DLD1 (cell line): ENCODE data around the gene RBBP8NL.
"Not testable (repeated sequence)": the region's sequence is repeated elsewhere in the genome, so short reads cannot be mapped to it uniquely, and the experiment has no call there.

Experiments used
- in situ Hi-C: cut with HindIII; loops from 2 replicates; pipeline ENCODE4 v1.10.0; 2017; ENCODE audit warnings: low sequenced_read_pairs

RBBP8NL gene

DNA sequence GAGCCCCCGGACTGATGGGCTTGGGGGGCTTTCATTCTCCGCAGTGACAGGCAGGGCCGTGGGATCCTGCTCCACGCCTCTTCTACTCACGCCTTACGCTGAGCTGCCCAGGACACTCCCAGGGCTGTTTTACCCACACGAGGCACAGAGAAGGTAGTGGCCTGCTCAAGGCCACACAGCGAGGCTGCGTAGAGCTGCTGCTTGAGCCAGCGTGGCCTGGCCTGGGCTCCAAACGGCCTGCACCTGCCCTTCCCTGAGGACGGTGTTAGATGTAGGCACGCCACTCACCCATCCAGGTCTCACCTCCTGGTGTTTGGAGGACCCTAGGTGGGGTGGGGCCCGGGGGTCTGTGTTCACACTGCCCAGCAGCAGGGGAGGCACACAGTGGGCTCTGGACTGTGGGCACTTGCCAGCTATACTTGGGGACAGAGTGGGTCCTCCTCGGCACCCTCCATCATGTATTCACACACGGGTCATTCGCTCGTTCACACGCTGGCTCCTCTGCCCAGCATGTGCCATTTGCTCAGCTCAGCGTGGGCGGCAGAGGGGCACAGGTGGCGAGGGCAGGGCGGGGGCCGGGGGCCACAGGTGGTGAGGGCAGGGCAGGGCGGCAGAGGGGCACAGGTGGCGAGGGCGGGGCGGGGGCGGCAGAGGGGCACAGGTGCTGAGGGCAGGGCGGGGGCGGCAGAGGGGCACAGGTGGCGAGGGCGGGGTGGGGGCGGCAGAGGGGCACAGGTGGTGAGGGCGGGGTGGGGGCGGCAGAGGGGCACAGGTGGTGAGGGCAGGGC is 18.4 kb upstream of the RBBP8NL start:
- in situ Hi-C loops = no loop called here

DNA sequence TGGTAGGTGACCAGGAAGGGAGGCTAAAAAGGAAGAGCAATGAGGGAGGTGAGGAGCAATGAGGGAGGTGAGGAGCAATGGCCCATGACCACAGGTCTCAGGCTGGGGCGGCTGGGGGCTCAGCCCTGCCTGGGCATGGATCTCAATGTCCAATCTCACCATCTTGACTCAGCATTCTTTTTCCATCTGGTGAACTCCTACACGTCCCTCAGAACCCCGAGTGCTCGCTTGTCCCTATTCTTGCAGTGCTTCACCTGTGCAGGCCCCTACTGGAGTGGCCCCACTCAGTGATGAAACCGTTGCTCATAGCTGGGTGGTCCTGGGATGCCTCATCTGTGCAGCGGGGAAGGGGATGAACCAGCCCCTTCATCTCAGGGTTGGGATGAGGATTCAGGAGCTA is 16.9 kb upstream of the RBBP8NL start:
- in situ Hi-C loops = no loop called here

DNA sequence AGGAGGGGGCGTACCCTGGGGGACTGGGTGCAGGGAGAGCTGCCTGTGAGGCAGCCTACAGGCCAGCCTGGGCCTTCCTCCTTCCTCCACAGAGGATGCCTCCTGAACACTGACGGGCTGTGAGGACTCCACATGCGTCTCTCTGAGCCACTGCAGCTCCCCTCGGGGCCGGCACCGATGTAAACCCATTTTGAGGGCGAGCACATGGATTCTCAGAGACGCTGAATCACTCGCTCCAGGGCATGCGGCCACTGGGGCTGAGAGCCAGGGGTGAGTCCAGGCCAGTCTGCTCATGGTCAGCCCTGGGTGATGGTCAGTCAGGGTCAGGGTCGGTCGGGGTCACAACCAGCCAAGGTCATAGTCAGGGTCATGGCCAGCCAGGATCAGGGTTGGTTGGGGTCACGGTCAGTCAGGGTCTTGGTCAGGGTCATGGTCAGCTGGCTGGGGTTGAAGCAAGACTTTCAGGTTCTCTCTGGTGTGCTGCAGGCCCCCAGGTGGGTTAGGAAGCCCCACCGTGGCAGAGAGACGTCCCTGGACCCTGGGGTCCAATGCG is 14.7 kb upstream of the RBBP8NL start:
- in situ Hi-C loops = no loop called here

DNA sequence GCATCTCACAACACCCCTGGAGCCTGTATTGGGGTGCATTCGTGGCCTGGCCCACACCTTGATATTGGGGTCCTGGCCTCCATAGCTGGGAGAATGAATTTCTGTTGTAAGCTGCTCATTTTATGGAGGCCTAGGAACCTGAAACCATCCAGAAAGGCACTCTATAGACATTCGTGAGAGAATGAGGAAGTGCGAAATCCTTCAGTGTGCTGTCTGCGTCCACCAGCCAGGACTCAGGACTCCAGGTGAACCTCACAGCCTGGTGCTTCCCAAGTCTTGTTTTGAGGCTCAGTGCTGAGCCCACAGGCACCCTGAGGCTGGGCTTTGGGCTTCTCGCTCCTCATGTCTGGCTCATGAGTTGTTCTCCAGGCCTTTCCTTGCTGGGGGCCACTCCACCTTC is 11.9 kb upstream of the RBBP8NL start:
- in situ Hi-C loops = loop anchor here (10.0 kb wide), 2 partner anchors 96 to 136 kb away; no protein-coding TSS in a partner anchor

DNA sequence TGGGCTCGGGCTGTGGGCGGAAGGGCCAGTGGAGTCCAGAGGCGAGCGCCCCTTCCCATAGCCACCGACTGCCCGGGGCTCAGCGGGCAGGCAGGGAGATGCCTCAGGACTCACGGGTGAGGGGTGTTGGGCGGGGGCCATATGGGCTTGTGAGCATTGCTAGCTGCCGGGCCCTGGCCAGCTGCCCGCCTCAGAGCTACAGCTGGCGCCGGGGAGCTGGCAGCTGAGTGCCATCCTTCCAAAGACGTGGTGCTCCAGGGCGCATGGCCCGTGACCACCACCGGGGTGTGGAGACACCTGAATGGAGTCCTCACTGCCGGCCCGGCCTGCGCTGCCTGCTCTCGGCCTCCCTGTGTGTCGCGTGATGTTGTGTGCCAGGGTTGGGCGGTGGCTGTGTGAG is 10.6 kb upstream of the RBBP8NL start:
- in situ Hi-C loops = loop anchor here (10.0 kb wide), 2 partner anchors 97 to 137 kb away; no protein-coding TSS in a partner anchor

DNA sequence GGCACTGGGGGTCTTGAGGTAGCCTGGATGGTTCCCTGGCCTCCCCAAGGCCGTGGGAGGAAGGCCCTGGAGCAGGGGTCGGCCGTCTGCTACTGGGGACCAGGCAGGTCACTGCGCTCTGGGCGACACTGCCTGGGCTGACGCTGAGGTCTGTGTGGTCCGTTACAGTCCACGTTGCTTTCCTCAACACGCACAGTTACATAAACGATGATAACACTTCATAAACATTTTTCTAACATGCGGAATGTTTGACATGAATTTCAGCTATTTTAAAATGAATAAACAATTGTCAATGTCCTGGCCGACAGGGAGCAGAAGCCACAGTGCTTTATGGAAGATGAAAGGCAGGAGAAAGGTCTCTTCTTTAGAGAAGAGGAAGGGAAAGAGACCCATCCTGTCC is 10.2 kb upstream of the RBBP8NL start:
- in situ Hi-C loops = loop anchor here (10.0 kb wide), 2 partner anchors 97 to 137 kb away; no protein-coding TSS in a partner anchor

DNA sequence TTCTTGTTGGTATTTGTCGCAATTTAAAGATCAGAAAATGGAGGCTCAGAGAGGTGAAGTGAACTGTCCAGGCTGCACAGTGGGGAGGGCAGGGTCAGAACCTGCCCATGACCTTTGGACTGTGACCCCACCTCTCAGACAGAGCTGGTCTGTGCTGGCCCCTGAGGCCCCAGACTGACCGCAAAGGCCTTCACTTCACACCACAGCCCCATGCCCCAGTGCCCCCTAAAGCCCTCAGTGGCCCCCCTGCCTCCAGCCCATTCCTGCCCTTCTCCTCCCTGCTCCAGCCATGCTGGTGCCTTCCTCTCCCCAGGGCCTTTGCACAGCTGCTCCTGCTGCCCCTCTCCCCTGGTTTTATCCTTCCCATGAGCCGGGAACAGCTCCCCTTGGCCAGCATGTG is 9.4 kb upstream of the RBBP8NL start:
- in situ Hi-C loops = loop anchor here (10.0 kb wide), 2 partner anchors 98 to 138 kb away; no protein-coding TSS in a partner anchor

DNA sequence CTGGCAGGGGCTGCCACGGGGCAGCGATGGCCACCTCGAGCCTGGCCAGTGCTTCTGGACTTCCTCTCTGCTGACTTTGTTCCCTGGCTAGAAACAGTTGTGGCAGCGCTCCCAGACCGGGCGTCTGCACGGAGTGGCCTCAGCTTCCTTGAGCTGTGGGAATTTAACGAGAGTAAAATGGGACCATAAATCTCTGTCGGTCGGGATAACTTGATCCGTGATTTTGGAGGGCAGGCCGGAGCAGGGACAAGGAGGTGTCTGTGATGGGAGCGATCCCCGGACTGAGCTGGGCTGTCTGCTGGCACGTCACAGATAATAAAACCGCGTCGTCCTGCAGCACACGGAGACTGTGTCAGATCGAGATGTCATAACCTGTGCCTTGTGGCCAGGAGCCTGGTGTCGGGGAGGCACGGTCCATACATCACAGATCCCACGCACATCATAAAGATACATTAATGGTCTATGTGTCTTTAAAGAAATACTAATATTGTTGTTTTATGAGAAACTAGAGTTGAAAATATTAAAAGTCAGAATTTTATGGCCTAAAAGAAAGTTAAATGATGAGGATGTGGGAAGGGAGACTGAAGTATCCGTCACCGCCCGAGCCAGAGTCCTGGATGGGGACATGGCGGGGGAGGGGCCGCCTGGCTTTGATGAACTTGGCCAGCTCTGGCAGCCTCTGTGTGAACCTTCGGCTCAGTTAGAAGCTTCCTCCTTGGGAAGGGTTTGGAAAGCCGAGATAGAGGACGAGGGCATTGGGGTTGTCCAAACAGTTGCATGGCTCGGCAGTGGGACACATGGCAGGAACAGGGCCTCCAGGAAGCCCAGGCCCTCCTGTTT is 6.5 kb upstream of the RBBP8NL start:
- in situ Hi-C loops = loop anchor here (10.0 kb wide), 2 partner anchors 101 to 141 kb away; no protein-coding TSS in a partner anchor

DNA sequence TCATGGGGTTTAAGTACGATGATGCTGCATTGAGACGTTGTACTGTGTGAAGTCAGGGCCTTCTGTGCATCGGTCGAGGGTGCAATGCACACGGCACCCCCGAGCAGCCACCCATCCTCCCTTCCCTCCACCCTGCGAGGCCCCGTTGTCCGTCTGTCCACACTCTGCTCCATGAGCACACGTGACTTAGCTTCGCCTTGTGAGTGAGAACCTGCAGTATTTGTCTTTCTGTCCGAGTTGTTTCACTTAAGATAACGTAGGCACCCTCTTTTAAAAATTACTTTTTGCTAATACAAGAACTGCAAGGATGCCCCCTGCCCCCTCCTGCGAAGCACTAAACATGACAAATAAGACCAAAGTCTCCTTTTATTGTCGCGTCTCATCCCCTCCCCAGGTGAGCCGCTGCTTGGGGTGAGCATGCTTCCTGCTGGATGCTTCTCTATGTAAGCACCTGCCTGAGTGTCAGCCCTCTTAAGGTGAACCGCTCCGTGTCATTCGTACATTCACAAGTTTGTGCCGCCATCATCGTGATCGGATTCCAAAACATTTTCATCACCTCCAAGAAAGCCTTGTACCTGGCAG is 3.6 kb upstream of the RBBP8NL start:
- in situ Hi-C loops = loop anchor here (10.0 kb wide), 2 partner anchors 104 to 144 kb away; no protein-coding TSS in a partner anchor

DNA sequence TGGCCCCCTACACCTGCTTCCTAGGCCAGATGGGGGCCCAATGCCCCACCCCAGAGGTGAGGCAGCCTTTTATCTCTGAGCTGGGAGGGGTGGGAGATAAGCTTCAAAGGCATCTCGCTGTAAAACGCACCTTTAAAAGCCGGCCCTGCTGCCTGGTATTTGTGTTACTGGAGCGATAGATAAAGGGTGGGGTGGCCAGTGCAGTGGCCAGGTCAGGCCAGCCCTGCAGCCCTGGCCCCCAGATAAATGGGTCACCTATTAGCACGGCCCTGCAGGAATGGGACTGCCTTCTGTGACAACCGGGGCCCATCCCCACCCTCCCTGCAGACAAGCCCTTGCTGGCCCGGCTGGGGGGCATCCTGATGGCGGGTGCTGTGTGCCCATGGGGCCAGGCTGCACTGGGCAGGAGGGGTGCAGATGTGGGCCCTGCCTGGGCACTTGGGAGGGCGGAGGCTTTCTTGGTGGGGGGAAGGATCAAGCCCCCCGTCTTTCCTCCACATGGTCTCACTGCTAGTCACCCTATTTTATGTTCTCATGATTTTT is 3.0 kb upstream of the RBBP8NL start:
- in situ Hi-C loops = loop anchor here (10.0 kb wide), 2 partner anchors 104 to 144 kb away; no protein-coding TSS in a partner anchor

DNA sequence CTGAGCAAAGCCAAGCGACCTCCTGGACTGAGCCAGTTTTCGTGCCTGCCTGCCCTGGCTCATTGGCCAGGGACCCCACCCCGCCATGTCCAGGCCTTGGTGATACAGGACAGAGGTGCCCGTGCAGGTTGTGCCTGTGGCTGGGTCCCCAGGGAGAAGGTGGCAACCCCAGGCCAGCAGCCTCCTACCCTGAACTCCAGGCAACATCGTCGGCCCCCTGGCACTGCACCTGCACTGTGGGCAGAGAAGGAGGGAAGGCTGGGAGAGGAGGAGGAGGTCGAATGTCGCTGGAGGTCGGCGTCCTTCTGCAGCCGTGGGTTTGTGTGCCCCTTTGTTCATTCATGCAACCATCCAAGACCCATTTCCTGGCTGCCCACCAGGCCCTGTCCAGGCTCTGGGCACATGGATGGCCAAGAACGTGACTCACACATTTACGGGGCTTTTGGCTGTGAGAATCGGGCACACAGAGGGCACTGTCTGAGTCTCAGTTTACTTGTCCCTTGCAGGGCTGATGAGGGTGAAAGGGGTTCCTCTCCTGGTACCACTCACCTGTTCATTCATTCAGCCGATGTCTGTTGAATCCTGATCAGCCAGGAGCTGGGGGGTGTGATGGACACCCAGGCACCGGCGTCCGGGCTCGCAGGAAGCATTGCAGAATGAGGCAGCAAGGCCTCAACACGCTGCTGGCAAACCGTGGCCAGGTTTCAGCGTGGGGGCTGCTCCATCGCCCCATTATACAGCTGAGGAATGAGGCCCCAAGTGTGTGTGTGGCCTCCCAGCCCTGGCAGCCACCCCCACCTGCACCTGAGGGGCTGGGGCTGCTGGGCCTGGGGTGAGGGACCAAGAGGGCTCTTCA is 2.3 kb upstream of the RBBP8NL start:
- in situ Hi-C loops = loop anchor here (10.0 kb wide), 2 partner anchors 105 to 145 kb away; no protein-coding TSS in a partner anchor

DNA sequence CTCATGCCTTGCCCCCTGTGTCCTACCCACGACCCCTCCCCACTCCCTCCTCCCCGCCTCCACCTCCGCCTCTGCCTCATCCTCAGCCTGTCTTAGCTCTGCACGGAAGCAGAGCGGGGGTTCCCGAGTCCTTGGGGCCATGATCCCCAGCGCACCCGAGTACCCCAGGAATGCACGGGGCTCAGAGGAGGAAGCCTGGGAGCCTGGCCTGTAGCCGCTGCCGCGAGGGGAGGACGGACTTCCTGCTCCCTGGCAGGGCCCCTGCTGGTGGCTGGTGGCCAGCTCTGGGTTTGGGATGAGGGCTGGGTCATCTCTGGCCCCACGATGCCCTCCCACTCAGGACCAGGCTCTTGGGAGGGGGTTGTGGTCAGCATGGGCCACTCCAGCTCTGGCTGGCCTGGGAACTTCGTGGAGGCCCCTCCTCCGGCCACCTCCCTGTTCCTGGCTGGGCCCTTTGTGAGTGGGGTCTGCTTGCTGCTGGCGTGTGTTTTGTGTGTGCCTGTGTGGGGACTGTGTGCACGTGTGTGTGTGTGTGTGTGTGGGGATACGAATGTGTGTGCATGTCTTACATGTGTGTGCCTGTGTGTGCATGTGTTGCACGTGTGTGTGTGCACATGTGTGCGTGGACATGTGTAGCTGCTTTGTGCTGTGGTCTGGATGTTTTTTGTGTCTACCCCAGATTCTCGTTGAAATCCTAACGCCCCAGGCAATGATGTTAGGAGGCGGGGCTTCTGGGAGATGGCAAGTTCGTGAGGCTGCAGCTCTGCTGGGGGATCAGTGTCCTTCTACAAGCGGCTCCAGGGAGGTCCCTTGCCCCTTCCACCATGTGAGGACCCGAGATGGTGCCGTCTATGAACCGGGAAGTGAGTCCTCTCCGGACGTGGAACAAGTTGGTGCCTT is 1.3 kb upstream of the RBBP8NL start:
- in situ Hi-C loops = no loop called here

DNA sequence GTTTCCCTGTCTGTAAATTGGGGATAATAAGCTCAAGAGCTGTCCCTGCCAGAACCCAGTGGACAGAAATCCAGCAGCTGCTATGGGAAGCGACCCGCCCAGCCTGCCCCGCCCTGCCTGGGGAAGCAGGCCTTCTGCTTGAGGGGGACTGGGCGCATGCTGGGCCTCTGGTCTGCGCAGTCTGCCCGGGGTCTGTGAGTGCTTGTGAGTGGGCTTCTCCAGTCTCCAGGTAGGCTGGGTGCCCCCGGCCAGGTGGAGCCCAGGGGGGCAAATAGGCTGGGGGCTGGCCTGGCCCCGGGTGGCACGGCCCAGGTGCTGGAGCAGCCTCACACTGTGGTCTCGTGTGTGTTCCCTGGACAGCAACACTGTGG is 648 bp upstream of the RBBP8NL start:
- in situ Hi-C loops = no loop called here

DNA sequence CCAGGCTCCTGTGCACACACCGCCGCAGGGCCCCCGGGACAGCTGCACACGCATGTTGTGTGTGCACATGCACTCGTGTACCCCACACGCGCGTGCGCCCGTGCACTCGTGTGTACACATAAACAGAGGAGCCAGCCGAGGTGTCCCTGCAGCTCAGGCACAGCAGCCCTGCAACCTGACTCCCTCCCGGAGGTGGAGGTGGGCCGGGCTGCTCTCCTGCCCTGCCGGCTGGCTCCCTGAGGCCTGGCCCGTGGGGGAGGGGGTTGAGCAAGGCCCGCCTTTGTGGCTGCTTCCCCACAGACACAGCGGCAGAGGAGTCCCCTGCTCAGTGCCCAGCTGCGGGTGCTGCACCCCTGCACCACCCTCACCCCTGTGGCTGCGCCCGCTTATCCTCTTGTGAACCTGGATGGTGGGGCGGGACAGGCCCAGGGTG is 624 bp downstream of the RBBP8NL start:
- in situ Hi-C loops = no loop called here

DNA sequence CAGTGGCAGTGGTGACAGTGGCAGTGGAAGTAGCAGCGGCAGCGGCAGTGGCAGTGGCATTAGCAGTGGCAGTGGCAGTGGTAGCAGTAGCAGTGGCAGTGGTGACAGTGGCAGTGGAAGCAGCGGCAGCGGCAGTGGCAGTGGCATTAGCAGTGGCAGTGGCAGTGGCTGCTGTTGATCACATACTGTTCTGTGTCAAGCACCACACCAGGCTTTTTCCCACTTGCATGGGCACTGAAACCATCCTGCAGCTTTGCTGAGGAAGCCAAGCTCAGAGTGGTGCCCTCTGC is 1.3 kb downstream of the RBBP8NL start:
- in situ Hi-C loops = not testable (repeated sequence)

DNA sequence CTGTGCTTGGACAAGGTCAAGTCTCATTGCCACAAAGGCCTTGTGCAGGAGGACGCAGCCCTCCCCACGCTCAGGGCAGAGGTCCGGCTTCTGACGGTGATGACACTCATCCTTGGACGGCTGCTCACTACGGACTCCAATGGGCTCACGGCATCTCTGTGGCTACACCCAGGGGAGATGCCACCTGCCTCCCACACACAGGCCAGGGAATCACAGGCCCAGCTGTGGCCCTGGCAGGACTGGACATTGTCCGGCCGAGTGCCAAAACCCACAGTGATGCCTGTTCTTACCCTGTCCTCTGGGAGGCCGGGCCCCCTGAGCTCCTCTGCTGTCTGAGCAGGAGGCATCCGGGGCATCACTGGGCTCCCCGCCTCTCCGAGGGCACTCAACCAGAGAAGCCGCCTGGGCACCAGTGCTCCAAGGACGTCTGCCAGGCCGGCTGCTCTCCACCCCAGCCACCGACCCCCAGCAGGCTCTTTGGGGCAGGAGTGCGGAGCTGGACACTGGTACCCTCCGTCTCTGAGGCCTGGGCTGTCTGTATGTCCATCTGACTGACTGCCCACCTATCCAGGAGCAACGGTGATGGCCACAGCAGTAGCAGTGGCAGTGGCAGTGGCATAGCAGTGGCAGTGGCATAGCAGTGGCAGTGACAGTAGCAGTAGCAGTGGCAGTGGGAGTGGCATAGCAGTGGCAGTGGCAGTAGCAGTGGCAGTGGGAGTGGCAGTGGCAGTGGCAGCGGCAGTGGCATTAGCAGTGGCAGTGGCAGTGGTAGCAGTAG is 1.9 kb downstream of the RBBP8NL start:
- in situ Hi-C loops = no loop called here

DNA sequence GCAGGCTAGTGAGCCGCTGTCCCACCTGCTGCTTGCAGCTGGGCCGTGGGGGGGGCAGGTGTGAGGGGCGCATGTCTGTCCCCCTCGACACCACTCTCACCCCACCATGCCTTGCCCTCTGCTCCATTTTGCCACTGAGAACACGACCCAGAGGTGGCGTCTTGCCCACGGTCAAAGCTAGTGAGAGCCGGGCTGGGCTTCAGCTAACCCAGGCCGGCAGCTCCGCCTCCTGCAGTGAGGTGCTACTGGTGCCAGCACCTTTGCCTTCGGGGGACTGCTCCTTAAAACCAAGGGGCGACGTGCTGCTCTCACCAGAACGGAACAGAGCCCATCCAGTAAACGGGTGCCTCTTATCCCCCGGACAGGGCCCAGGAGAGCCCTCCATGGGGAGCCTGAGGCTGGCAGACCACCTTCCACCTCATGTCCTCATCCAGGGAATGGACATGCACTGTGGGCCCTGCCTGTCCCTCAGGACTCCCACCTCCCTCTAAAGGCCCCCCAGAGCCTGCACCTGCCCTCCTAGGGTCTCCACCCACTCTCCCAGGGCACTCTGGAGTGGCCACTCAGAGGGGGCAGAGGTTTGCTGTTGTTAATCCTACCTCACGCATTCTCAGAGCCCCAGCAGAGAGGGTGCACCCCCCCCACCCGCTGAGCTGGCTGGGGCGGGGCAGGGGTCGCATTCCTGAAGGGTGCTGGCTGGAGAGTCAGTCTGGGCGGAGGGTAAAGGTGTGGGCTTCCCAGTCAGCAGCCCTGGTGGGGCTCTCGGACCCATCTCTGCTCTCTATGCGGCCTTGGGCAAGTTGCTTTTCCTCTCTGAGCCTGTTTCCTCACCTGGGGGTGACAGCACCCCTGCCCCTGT is 2.9 kb downstream of the RBBP8NL start:
- in situ Hi-C loops = no loop called here
